ENCODE data around the gene ZNF423. TPM values are rescaled to one million over a fixed set of nuclear protein-coding genes. Genes with fewer than 3 reads are reported as not detected.

Gene ZNF423
- total RNA-seq, 6 experiments from 2014 or later, result 0.43 to 1.2 (median 0.89) TPM

DNA sequence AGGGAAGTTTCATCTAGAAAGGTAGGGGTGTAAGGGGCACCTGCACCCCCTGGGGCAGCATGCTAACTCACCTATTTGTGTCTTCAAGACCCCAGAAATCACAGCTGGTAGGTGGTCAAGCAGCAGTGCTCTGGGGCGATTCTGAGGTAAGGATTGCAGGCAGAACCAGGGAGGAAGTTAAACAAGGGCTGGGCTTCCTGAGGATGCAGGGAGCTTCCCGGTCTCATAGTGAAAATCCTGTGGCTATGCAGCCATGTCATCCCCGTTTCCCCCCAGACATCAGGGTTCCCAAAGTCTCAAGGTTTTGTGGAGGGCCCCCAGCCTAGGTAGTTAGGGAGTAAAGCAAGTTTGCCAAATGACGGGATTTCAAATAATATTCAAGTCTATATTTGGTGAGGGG is 403.8 kb downstream of the ZNF423 start:
- Histone ChIP-seq H3K4me3 (peak overlapping the region in 1 of 3 donors; percentile 39), H3K9me3 (no peaks in the 10 kb centered on the region), H3K36me3 (no peaks in the 10 kb centered on the region), H3K27me3 (no peaks in the 10 kb centered on the region), H3K27ac (no peak overlapping the region), H3K4me1 (no peaks in the 10 kb centered on the region)
- TF ChIP-seq, protein P1, sequence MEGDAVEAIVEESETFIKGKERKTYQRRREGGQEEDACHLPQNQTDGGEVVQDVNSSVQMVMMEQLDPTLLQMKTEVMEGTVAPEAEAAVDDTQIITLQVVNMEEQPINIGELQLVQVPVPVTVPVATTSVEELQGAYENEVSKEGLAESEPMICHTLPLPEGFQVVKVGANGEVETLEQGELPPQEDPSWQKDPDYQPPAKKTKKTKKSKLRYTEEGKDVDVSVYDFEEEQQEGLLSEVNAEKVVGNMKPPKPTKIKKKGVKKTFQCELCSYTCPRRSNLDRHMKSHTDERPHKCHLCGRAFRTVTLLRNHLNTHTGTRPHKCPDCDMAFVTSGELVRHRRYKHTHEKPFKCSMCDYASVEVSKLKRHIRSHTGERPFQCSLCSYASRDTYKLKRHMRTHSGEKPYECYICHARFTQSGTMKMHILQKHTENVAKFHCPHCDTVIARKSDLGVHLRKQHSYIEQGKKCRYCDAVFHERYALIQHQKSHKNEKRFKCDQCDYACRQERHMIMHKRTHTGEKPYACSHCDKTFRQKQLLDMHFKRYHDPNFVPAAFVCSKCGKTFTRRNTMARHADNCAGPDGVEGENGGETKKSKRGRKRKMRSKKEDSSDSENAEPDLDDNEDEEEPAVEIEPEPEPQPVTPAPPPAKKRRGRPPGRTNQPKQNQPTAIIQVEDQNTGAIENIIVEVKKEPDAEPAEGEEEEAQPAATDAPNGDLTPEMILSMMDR (IDR thresholded peaks at IDR 0.05), result no peak
- TF ChIP-seq POLR2A (IDR thresholded peaks at IDR 0.05), result no peak
- DNase-seq, result no peak
- ATAC-seq, result peak; percentile 30 to 56 (median 42)
- 31% methylated on average over 3 of the region's 4 CpGs for WGBS (ENCODE audit: insufficient coverage, low coverage, low lambda C conversion rate, missing lambda C conversion rate)
- intact Hi-C loops (cut with DNase I), result no loop called here

DNA sequence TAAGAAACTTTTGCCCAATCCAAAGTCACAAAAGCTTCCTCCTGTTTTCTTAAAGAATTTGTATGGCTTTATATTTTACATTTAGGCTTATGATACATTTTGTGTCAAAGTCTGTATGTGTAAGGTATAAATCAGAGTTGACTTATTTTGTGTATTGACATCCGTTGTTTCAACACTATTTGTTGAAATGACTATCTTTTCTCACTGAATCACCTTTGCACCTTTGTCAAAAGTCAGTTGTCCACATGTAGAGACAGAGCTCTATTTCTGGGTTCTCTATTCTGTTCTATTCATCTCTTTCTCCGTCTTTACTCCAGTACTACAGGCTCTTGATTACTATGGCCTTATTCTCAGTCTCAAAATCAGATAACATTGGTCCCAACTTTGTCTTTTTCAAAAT is 409.1 kb downstream of the ZNF423 start:
- ATAC-seq, result peak; percentile 76 to 87 (median 83)
- H3K27me3 ChIP-seq, result no peaks in the 10 kb centered on the region
- H3K36me3 ChIP-seq, result no peaks in the 10 kb centered on the region
- no peaks in the 10 kb centered on the region for H3K4me1 ChIP-seq
- intact Hi-C loops (cut with DNase I), result no loop called here
- DNase-seq, result no peak
- no peak overlapping the region for H3K27ac ChIP-seq
- no peak for TF ChIP-seq POLR2A (IDR thresholded peaks at IDR 0.05)
- TF ChIP-seq, protein P1 (IDR thresholded peaks at IDR 0.05), result no peak
- 31% methylated on average over 2 of the region's 2 CpGs for WGBS (ENCODE audit: insufficient coverage, low coverage, low lambda C conversion rate, missing lambda C conversion rate)
- no peak overlapping the region for H3K4me3 ChIP-seq
- H3K9me3 ChIP-seq, result no peaks in the 10 kb centered on the region

DNA sequence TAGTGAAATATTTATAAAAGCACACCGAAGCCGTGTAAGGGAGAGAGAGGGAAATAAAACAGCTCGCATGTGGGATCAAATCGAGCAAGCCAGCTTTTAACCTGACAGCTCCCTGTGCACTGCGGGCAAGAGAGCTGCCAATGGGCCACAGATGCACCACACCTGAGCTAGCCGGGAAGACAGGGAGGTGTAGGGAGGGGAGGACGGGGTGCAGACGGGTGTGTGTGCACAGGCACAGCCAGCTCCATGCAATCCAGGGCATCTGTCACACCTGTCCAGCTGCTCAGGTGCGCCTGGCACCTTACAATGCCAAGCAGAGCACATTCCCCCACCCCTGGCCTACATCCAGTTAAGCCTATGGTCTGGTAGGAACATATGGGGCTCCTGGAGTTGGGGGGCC is 412.3 kb downstream of the ZNF423 start:
- no peaks in the 10 kb centered on the region for H3K9me3 ChIP-seq
- 85% methylated on average over 7 of the region's 9 CpGs for WGBS (ENCODE audit: insufficient coverage, low coverage, low lambda C conversion rate, missing lambda C conversion rate)
- intact Hi-C loops (cut with DNase I), result no loop called here
- ATAC-seq (peak in 1 of 4 donors; percentile 7), DNase-seq (no peak)
- TF ChIP-seq, protein P1 (IDR thresholded peaks at IDR 0.05), result no peak
- no peak for TF ChIP-seq POLR2A (IDR thresholded peaks at IDR 0.05)
- H3K4me3 ChIP-seq, result no peak overlapping the region
- no peaks in the 10 kb centered on the region for H3K4me1 ChIP-seq
- no peaks in the 10 kb centered on the region for H3K36me3 ChIP-seq
- no peaks in the 10 kb centered on the region for H3K27me3 ChIP-seq
- no peak overlapping the region for H3K27ac ChIP-seq

DNA sequence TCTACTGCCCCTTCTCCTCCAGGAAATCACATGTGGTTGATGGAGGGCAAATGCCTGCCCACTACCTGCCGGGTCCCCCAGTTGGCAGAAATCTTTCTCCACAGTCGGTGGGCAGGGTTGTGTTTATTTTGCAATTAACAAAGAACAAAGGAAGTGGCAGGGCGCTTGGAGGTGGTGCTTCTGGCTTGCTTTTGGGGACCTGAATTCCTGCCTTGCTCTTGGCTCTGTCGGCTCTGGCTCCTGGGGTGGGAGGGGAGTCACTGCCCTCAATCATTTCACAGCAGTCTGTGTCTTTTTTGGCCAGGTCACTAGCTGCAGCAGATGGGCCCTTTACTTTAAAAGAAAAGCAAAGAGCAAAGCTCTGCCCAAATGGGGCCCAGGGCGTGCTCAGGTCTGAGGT is 413.1 kb downstream of the ZNF423 start:
- TF ChIP-seq POLR2A (IDR thresholded peaks at IDR 0.05), result no peak
- TF ChIP-seq, protein P1 (IDR thresholded peaks at IDR 0.05), result no peak
- intact Hi-C loops (cut with DNase I), result no loop called here
- no peak overlapping the region for H3K4me3 ChIP-seq
- H3K36me3 ChIP-seq, result no peaks in the 10 kb centered on the region
- no peaks in the 10 kb centered on the region for H3K27me3 ChIP-seq
- H3K9me3 ChIP-seq, result no peaks in the 10 kb centered on the region
- H3K4me1 ChIP-seq, result no peaks in the 10 kb centered on the region
- DNase-seq (no peak), ATAC-seq (no peak)
- H3K27ac ChIP-seq, result no peak overlapping the region
- 33% methylated on average over 5 of the region's 5 CpGs for WGBS (ENCODE audit: insufficient coverage, low coverage, low lambda C conversion rate, missing lambda C conversion rate)

DNA sequence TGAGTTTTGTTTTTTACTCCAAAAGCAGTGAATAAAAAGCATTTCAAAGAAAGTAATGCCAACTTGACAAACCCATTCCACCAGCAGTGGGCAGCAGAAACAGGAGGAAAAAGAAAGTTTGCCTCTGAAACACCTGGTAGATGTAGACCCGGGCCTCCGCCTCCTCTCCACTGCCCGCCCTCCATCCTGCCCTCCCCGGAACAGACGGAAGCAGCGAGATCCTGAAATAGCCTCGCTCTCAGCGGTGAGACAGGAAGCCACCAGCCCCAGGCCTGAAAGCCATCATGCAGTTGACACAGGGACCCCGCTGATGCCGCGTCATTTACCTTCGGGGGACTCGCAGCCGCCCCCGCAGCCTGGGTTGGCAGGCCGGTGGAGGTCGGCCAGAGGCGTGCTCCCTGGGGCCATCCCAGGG is 414.5 kb downstream of the ZNF423 start:
- Histone ChIP-seq H3K4me3 (no peak overlapping the region), H3K4me1 (no peaks in the 10 kb centered on the region), H3K9me3 (no peaks in the 10 kb centered on the region), H3K27ac (no peak overlapping the region), H3K27me3 (no peaks in the 10 kb centered on the region), H3K36me3 (no peaks in the 10 kb centered on the region)
- TF ChIP-seq, protein P1 (IDR thresholded peaks at IDR 0.05), result peak; percentile 24 to 39 (median 38)
- no peak for TF ChIP-seq POLR2A (IDR thresholded peaks at IDR 0.05)
- intact Hi-C loops (cut with DNase I), result no loop called here
- DNase-seq (peak; percentile 45 to 64 (median 61)), ATAC-seq (peak; percentile 67 to 86 (median 76))
- 19% methylated on average over 5 of the region's 18 CpGs for WGBS (ENCODE audit: insufficient coverage, low coverage, low lambda C conversion rate, missing lambda C conversion rate)

Measured in right lobe of liver (tissue), 6 donors.